ENCODE results near the gene XRCC5.

XRCC5 gene

DNA sequence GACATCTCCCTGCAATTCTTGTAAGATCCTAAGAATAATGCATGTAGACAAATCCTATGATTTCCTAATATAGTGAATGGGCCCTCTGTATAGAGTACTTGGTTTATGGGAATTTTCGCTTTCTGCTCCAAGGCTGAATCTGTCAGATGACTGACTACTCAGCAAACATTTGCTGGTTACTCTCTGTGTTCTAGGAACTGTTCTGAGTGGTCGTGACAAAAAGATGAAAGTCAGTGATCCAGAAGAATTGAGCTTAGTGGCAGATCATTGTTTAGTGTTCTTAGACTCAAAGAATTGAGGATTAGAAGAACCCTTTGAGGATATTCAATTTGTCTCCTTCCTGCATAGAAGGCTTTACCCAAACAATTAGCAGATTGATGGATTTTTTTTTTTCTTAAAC lies 10.0 kb downstream of the XRCC5 start:
- no peak for DNase-seq
- TF ChIP-seq, protein P1, sequence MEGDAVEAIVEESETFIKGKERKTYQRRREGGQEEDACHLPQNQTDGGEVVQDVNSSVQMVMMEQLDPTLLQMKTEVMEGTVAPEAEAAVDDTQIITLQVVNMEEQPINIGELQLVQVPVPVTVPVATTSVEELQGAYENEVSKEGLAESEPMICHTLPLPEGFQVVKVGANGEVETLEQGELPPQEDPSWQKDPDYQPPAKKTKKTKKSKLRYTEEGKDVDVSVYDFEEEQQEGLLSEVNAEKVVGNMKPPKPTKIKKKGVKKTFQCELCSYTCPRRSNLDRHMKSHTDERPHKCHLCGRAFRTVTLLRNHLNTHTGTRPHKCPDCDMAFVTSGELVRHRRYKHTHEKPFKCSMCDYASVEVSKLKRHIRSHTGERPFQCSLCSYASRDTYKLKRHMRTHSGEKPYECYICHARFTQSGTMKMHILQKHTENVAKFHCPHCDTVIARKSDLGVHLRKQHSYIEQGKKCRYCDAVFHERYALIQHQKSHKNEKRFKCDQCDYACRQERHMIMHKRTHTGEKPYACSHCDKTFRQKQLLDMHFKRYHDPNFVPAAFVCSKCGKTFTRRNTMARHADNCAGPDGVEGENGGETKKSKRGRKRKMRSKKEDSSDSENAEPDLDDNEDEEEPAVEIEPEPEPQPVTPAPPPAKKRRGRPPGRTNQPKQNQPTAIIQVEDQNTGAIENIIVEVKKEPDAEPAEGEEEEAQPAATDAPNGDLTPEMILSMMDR (IDR thresholded peaks at IDR 0.05), result no peak
- Histone ChIP-seq H3K27ac (no peak overlapping the region), H3K4me3 (no peak overlapping the region), H3K4me1 (peaks cover 0 to 33% (median 13%) of the 10 kb centered on the region in 4 donors), H3K36me3 (peaks cover 69 to 81% (median 74%) of the 10 kb centered on the region in 3 donors), H3K9me3 (no peaks in the 10 kb centered on the region), H3K27me3 (no peaks in the 10 kb centered on the region)
- intact Hi-C loops (cut with DNase I; ENCODE audit: low total_unique reads), result no loop called here

DNA sequence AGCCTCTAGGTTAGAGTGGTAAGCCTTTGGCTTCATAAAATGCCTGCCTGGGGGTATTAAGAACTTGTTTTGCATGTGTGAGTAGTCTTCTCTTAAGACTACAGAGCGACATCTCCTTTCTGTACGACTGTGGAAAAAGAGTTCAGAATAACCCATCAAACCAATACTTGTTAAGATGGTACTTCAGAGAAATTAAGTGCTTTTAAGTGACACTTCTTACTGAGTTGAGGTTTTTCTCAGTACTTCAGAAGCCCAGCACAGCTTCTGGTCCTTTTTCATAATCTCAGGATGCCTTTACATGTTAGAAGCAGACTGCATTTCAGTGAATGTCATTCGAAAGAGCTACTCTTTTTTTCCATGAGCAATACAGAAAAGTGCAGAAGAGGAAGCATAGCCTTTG lies 10.8 kb downstream of the XRCC5 start:
- H3K27ac ChIP-seq, result no peak overlapping the region
- intact Hi-C loops (cut with DNase I; ENCODE audit: low total_unique reads), result no loop called here
- H3K27me3 ChIP-seq, result no peaks in the 10 kb centered on the region
- peaks cover 0 to 30% (median 11%) of the 10 kb centered on the region in 4 donors for H3K4me1 ChIP-seq
- H3K36me3 ChIP-seq, result peaks cover 77 to 87% (median 80%) of the 10 kb centered on the region in 3 donors
- no peak for DNase-seq
- TF ChIP-seq, protein P1 (IDR thresholded peaks at IDR 0.05), result no peak
- no peaks in the 10 kb centered on the region for H3K9me3 ChIP-seq
- H3K4me3 ChIP-seq, result no peak overlapping the region

DNA sequence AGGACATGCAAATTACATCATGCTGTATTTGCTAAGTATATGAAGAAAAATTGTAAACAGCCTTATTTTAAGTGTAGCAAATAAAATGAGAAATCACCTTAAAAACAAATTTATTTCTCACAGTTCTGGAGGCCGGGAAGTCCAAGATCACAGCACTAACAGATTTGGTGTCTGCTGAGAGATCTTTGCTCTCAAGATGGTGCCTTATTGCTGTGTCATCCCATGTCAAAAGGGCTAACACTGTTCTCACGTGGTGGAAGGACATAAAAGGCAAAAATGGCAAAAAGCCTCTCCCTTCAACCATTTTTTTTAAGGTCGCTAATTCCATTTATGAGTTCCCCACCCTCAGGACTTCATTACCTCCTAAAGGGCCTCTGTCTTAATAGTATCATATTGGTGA lies 12.1 kb downstream of the XRCC5 start:
- TF ChIP-seq, protein P1 (IDR thresholded peaks at IDR 0.05), result no peak
- Histone ChIP-seq H3K36me3 (peaks cover 89 to 97% (median 92%) of the 10 kb centered on the region in 3 donors), H3K27me3 (no peaks in the 10 kb centered on the region), H3K4me3 (no peak overlapping the region), H3K9me3 (no peaks in the 10 kb centered on the region), H3K4me1 (peaks cover 0 to 20% (median 4%) of the 10 kb centered on the region in 4 donors), H3K27ac (no peak overlapping the region)
- DNase-seq, result no peak
- intact Hi-C loops (cut with DNase I; ENCODE audit: low total_unique reads), result no loop called here

DNA sequence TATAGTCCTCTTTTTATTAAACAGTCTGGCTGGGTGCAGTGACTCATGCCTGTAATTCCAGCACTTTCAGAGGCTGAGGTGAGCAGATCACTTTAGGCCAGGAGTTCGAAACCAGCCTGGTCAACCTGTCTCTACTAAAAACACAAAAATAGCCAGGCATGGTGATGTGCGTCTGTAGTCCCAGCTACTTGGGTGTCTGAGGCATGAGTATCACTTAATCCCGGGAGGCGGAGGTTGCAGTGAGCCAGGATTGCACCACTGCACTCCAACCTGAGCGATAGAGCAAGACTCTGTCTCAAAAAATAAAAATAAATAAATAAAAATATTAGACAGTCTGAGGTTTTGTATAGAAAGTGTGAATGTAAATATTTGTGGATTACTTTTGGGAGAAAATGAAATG lies 17.8 kb downstream of the XRCC5 start:
- TF ChIP-seq, protein P1 (IDR thresholded peaks at IDR 0.05), result no peak
- DNase-seq, result no peak
- no peak overlapping the region for H3K27ac ChIP-seq
- H3K9me3 ChIP-seq, result no peaks in the 10 kb centered on the region
- peaks cover 95 to 99% (median 98%) of the 10 kb centered on the region in 3 donors for H3K36me3 ChIP-seq
- H3K27me3 ChIP-seq, result no peaks in the 10 kb centered on the region
- intact Hi-C loops (cut with DNase I; ENCODE audit: low total_unique reads), result no loop called here
- H3K4me3 ChIP-seq, result no peak overlapping the region
- no peaks in the 10 kb centered on the region for H3K4me1 ChIP-seq

DNA sequence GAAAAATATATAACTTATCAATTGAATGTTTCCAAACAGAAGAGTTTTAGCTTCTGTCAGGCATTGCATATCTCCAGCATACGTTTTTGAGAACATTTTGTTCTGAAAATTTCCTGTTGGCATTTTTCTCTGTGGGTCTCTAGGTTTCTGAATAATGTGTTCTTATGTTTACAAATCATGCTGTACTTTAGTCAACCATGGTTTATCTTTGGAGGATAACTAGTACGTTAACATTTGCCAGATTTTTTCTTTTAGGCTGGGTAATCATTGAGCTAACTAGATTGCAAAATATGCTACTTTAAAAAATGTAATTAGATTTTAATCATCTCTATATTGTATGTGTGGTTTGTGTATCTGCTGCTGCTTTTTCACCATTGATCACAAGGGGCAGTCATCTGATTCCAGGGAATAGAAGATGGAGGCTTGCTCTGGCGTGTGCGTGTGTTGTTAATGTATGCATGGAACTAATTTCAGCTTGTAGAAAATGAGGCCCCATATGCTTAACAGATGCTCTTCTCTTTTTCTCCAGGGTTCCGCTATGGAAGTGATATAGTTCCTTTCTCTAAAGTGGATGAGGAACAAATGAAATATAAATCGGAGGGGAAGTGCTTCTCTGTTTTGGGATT lies 21.3 kb downstream of the XRCC5 start:
- intact Hi-C loops (cut with DNase I; ENCODE audit: low total_unique reads), result no loop called here
- H3K4me3 ChIP-seq, result no peak overlapping the region
- DNase-seq, result no peak
- no peaks in the 10 kb centered on the region for H3K27me3 ChIP-seq
- no peaks in the 10 kb centered on the region for H3K4me1 ChIP-seq
- H3K36me3 ChIP-seq, result peaks cover 90 to 98% (median 98%) of the 10 kb centered on the region in 3 donors
- no peaks in the 10 kb centered on the region for H3K9me3 ChIP-seq
- H3K27ac ChIP-seq, result no peak overlapping the region
- TF ChIP-seq, protein P1 (IDR thresholded peaks at IDR 0.05), result no peak
